SK-N-SH treated with all-trans-retinoic acid at 6 μM for 48 hours (cell line): ENCODE data around the gene RRAD.

Experiments
- CSDC2 ChIP-seq: fragments of 250-450 bp; sonication (Bioruptor Pico); IDR thresholded peaks from 2 replicates; pipeline ENCODE4 v1.5.0; 2020; ENCODE audit warnings: mild to moderate bottlenecking, moderate library complexity
- ZC3H10 ChIP-seq: fragments of 250-450 bp; sonication (Bioruptor Pico); IDR thresholded peaks from 2 replicates; pipeline ENCODE4 v1.5.1; 2021; ENCODE audit warnings: mild to moderate bottlenecking, moderate library complexity
- ZFP30 ChIP-seq: fragments of 450-650 bp; formaldehyde crosslinking; IDR thresholded peaks from 2 replicates; pipeline ENCODE4 v1.5.0; 2022; ENCODE audit warnings: mild to moderate bottlenecking, moderate library complexity
- ZNF70 ChIP-seq: fragments of 450-650 bp; formaldehyde crosslinking; IDR thresholded peaks from 2 replicates; pipeline ENCODE4 v1.5.0; 2020; ENCODE audit warnings: mild to moderate bottlenecking, moderate library complexity
- TF ChIP-seq, protein P1 (sequence below): fragments of 250-450 bp; sonication (Bioruptor Pico); IDR thresholded peaks from 2 replicates; pipeline ENCODE4 v1.8.0; 2020; ENCODE audit warnings: mild to moderate bottlenecking, moderate library complexity, borderline replicate concordance

DNA sequence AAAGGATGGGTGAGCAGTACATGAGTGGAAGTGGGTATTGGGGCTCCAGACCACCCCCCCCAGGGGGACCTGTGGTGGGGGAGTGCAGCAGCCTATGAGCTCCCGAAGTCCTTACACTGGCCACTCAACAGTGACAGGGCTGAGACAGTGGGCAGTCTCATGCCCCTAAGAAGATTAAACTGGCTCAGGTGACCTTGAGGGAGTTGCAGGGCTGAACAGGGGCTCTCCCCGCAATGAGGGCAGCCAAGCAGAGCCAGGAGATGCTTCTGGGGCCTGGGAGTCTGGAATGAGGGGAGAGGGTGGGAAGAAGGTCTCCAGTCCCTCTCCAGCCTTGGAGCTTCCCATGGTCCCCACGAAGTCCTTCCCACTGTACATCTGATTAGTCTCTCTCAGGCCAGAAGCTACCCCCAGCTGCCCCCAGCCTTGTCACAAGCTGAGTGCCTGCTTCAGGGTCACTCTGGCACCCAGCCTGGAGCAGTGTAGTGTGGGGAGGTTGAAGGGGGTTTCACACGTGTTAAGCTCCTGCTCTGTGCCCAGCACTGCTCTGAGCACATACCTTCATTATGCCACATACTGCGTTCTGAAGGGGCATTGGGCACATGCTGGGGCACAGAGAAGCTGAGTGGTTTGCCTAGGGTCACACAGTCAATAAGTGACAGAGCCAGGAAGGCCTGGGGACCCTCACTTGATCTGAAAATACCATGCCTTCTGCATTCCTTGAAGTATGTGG, 5.6 kb downstream of the RRAD start:
- TF ChIP-seq CSDC2, result no peak
- TF ChIP-seq, protein P1, sequence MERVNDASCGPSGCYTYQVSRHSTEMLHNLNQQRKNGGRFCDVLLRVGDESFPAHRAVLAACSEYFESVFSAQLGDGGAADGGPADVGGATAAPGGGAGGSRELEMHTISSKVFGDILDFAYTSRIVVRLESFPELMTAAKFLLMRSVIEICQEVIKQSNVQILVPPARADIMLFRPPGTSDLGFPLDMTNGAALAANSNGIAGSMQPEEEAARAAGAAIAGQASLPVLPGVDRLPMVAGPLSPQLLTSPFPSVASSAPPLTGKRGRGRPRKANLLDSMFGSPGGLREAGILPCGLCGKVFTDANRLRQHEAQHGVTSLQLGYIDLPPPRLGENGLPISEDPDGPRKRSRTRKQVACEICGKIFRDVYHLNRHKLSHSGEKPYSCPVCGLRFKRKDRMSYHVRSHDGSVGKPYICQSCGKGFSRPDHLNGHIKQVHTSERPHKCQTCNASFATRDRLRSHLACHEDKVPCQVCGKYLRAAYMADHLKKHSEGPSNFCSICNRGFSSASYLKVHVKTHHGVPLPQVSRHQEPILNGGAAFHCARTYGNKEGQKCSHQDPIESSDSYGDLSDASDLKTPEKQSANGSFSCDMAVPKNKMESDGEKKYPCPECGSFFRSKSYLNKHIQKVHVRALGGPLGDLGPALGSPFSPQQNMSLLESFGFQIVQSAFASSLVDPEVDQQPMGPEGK (CRISPR knock-in tag), result no peak
- TF ChIP-seq ZFP30 (CRISPR knock-in tag), result no peak
- TF ChIP-seq ZC3H10 (CRISPR knock-in tag), result no peak
- no peak for TF ChIP-seq ZNF70 (CRISPR knock-in tag)
